ENCODE measurements around the gene ARHGEF12.
A peak's percentile ranks its signal among the peaks of the same experiment; 100 is the strongest.

The ARHGEF12 gene

DNA sequence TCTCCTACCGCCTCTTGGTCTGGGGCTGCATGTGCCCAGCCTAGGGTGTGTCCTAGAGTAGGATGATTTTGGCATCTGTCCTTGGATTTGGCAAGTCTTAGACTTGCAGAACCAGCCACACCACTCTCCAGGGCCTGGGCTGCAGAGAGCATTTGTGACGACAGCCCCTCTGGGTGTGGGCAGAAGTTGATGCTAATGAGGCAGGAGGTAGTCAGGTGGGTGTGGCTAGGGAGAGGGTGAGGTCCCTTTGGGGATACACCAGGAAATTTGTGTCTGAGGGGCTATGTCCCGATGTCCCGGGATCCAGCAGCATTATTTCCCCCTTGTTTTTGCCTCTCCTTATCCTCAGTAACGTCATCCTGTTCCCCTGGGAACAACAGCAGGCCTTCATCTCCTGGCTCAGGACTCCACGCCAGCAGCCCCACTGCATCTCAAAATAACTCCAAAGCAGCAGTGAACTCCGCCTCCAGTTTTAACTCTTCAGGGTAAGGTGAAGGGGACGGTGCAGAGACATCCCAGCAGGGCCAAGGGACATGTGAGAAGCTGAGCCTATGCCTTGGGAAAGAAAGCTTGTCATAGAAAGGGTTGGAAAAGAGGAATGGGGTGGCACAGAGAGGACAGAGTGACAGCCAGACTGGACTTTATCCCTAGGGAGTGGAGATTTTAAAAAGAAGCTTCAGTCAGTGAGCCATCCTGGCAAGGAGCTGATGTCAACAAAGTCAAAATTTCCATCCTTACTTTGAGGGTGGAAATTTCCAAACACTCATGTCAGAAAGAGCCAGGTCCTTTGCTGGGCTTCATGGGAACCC lies 19.1 kb upstream of the ARHGEF12 start:
- DNase-seq (ENCODE audit: low spot score), result no peak

- DNase-seq (ENCODE audit: low spot score), result no peak
Measured at GRCh38 chr11:120317689-120318480, 18.3 kb upstream of the ARHGEF12 start.

DNA sequence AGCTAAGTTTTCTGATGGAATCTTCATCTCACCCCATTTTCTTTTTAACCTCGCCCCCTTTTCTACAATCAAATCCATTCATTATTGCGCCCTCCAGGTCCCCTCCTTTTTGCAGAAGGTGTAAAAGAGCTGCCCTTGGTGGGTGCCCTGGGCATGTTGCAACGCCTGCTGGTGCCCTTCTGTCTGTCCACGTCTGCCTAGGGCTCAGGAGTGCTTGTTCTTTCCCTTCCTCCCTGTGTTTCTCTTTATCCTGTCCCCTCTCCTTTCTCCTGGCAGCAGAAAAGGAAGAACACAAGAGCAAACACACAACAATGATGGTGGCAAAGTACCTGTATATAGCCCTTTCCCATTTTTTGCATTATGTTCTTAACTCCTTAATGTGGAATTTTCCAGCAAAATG lies 17.3 kb upstream of the ARHGEF12 start:
- DNase-seq (ENCODE audit: low spot score), result no peak

DNA sequence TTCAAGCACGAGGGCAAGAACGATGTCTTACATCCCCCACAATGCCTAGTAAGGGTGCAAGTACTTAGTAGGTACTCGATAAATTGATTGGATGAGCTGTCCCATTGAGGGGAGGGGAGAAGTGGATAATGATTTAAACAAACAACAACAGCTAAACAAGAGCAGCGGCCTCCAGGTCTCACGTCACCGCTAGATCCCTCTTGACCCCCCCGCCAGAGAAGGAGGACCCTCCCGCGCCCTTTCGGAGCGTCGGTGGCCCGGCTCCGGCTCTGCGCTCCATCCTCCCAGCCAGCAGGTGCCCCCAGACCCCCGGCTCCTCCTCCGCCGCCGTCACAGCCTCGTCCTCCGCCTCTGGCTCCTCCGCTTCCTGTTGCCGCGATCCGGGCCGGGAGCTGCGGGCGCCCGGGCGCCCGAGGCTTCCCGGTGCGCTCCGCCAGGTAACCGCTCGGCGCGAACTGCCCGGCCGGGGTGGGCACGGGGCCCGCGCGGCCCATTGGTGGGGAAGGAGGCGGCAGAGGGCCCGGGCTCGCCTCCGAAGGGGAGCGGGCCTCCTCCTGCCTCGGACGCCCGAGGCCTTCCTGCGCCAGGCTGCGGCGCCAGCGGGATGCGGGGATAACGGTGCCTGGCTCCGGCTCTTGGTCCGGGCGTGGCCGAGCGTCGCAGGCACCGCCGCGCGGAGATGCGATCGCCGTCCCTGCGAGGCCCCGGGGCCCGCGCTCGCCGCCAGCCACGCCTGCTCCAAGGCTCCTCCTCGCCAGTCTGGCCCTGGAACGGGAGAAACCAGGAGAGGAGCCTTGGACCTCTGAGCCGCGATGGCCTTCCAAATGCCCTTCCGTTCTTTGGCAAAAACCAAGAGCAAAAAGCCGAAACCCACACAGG lies 11.0 kb upstream of the ARHGEF12 start, which contains the start of gene TLCD5:
TLCD5 (plus strand) TSS at position 368 of the 879 bp plus-strand sequence. CDS start 2,143 bp downstream, outside the sequence.
- DNase-seq (ENCODE audit: low spot score), result peak; percentile 70

GRCh38 chr11:120326228-120326627 lies 10.0 kb upstream of the ARHGEF12 start:
- DNase-seq (ENCODE audit: low spot score), result no peak

DNA sequence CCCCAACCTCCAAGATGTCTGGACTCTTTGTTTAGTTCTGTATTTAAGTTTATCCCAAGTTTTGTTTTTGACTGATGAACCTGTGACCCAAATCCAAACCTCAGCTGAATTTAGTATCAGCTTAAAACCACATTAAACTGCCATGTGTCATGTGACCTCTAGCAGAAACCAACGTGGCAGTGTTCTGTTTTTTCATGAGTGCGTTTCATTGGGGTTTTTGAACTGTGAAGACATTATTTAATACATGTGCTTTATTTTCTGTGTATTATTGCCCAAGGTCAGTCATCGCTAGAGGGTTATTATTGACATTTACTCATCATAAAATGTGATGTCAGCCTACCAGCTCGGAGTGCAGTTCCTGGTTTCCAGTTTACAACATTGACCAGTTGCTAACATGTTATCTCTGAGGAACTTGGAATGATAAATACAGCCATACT lies 9.3 kb upstream of the ARHGEF12 start:
- no peak for DNase-seq (ENCODE audit: low spot score)

- peak; percentile 49 for DNase-seq (ENCODE audit: low spot score)
Measured at GRCh38 chr11:120327311-120327710, 8.9 kb upstream of the ARHGEF12 start.

GRCh38 chr11:120329556-120329955 lies 6.7 kb upstream of the ARHGEF12 start:
- DNase-seq (ENCODE audit: low spot score), result no peak

- no peak for DNase-seq (ENCODE audit: low spot score)
Measured at GRCh38 chr11:120330045-120330444, 6.2 kb upstream of the ARHGEF12 start.

DNA sequence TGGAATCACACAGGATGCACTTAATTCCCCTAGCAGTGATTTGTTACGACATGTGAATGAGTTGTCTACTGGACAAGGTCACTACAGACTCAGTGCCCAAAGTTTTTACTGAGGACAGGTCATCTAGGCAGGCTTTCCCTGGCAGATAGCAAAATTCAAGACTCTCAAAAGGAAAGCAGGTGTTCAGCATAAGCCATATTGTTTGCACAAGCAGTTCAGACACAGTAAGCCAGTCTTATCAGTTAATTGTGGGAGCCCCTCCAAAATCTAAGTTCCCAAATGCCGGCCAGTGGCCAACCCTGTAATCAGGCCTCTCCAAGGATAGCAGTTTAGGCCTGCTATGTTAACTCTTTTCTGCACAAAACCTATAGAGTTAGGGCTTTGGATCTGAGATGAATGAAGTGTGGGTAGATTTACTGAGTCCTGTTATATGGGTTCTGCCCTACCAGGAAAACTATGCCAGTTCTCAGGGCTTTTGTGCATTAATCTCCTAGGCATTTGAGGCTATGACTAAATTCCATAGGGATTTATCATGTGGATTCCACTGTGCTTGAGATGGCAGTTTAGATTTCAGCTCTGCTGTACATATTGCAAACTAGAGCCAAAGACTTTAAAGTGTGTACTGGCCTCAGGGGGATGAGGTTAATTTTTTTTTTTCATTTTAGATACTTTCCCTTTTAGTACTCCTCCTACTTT lies 4.8 kb upstream of the ARHGEF12 start:
- DNase-seq (ENCODE audit: low spot score), result no peak

GRCh38 chr11:120332822-120333716 lies 3.1 kb upstream of the ARHGEF12 start:
- DNase-seq (ENCODE audit: low spot score), result no peak

DNA sequence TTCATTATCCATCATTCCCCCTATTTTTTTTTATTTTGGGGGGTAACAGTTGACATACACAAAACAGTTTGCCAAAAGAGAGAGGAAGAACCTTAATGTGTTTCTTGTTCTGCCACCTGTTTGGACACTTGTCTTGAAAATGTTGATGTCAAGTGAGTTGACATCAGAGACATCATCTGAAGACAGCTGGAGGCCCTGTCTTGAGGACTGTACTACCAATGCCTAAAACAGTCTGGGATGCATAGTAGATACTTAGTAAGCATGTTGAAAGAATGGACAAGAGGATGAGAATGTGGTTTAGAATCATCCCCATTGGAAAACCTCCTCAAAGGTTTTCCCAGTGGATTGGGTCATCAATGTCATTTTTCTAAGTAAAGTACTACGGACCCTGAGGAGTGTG lies 2.4 kb upstream of the ARHGEF12 start:
- no peak for DNase-seq (ENCODE audit: low spot score)

DNA sequence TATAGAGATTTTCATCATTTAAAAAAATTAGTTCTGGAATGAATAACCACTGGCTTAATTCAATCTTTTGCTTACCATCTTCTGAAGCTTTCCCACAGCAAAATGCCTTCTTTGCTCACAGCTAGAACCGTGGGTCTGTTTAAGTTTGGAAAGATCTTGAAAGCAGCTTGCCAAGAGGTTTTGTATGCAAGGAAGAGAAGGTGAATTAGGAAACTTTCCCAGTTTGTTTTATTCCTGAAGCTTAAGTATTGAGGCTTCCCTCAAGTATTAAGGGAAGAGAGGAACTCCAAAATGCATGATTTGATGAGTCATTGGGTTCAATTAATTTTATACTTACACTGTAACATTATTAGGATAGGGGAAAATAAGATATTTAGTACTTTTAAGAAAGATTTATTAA lies 1.9 kb upstream of the ARHGEF12 start:
- DNase-seq (ENCODE audit: low spot score), result no peak

DNA sequence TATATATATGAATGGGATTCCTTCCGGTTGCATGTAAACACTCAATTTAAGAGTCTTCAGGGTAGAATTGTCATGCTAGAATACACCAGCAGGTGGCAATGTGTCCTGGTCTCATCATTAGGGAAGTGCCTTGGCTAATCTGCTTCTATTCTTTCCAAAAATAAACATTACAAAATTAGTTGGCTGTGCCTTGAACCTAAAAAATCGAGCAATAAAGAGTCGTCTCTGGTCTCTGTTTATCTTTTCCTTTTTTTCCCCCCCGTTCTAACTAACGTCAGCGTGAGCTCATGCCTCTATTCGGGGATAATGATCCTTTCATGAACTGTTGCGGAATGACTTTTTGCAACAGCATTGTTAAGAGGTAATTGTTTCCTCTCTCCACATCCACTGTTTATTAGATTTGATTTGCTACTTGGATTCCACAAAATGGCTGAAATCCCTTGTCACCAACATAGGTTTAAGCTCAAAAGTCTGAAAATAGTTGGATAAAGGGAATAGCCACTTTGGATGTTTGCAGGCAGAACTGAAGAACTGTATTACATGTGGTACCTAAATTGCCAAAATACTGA lies 1.2 kb upstream of the ARHGEF12 start:
- DNase-seq (ENCODE audit: low spot score), result peak; percentile 91

DNA sequence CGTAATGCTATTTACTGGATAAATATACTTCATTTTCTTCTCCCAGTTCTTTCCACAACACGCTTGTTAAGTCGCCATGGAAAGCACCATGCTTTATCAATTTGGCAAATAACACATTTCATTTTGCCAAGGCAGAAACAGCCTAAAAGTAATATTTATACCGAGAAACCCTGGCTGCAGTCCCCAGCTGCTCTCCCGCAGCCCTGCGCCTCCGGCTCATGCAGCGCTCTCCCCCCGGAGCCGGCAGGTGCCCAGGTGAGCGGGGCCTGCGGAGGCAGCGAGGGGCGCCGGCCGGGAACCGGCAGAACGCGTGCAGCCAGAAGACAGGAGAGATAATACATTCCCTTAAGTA lies 681 bp upstream of the ARHGEF12 start:
- DNase-seq (ENCODE audit: low spot score), result no peak

GRCh38 chr11:120336641-120337354 lies 585 bp downstream of the ARHGEF12 start:
- DNase-seq (ENCODE audit: low spot score), result peak; percentile 49

- DNase-seq (ENCODE audit: low spot score), result peak; percentile 66
Measured at GRCh38 chr11:120337355-120338106, 1.3 kb downstream of the ARHGEF12 start.

- DNase-seq (ENCODE audit: low spot score), result no peak
Measured at GRCh38 chr11:120338107-120338933, 2.1 kb downstream of the ARHGEF12 start.
